ENCODE data around the gene R3HCC1L.

- TF ChIP-seq CTCF (IDR thresholded peaks at IDR 0.05; ENCODE audit: insufficient read depth, low read length, poor library complexity, severe bottlenecking) (no peak), EZH2phosphoT487 (conservative IDR thresholded peaks at IDR 0.05; ENCODE audit: low read length) (no peak)
Measured at GRCh38 chr10:98294270-98294627, 159.8 kb downstream of the R3HCC1L start.
